DND-41 (cell line): ENCODE results near the gene DRD4.

Experiments used
- CTCF ChIP-seq: IDR thresholded peaks from 2 replicates; pipeline ENCODE4 v1.5.1; 2012; ENCODE audit warnings: borderline replicate concordance, low read length, moderate library complexity, mild to moderate bottlenecking; ENCODE audit not compliant: poor library complexity, severe bottlenecking; ENCODE audit errors: extremely low read depth
- EZH2 ChIP-seq: IDR thresholded peaks from 3 replicates; pipeline ENCODE4 v1.6.1; 2012; ENCODE audit warnings: borderline replicate concordance, low read depth, mild to moderate bottlenecking, moderate library complexity, low read length, inconsistent platforms; ENCODE audit not compliant: severe bottlenecking

GRCh38 chr11:689625-690024 lies 52.6 kb downstream of the DRD4 start:
- TF ChIP-seq CTCF, result no peak
- no peak for TF ChIP-seq EZH2
